BLaER1 (cell line): ENCODE measurements around the gene PDE6H.

ENCODE experiments used
- H3K27ac ChIP-seq: shearing (Covaris generic); formaldehyde crosslinking; 2 replicates; pipeline ENCODE4 v1.8.1; 2022
- H3K27me3 ChIP-seq: shearing (Covaris generic); formaldehyde crosslinking; 2 replicates; pipeline ENCODE4 v1.8.1; 2022
- H3K36me3 ChIP-seq: shearing (Covaris generic); formaldehyde crosslinking; 2 replicates; pipeline ENCODE4 v1.8.1; 2022
- H3K4me1 ChIP-seq: shearing (Covaris generic); formaldehyde crosslinking; 2 replicates; pipeline ENCODE4 v1.8.1; 2022
- H3K4me2 ChIP-seq: shearing (Covaris generic); formaldehyde crosslinking; 2 replicates; pipeline ENCODE4 v1.8.1; 2022
- H3K4me3 ChIP-seq: shearing (Covaris generic); formaldehyde crosslinking; 2 replicates; pipeline ENCODE4 v1.8.1; 2022
- H3K9ac ChIP-seq: shearing (Covaris generic); formaldehyde crosslinking; 2 replicates; pipeline ENCODE4 v1.8.1; 2022
- H3K9me3 ChIP-seq: shearing (Covaris generic); formaldehyde crosslinking; 2 replicates; pipeline ENCODE4 v1.8.1; 2022
- H4K20me1 ChIP-seq: shearing (Covaris generic); formaldehyde crosslinking; 2 replicates; pipeline ENCODE4 v1.8.1; 2022
- Cebpa-rat ChIP-seq: shearing (Covaris generic); IDR thresholded peaks from 2 replicates; pipeline ENCODE4 v1.8.1; 2022

PDE6H gene

DNA sequence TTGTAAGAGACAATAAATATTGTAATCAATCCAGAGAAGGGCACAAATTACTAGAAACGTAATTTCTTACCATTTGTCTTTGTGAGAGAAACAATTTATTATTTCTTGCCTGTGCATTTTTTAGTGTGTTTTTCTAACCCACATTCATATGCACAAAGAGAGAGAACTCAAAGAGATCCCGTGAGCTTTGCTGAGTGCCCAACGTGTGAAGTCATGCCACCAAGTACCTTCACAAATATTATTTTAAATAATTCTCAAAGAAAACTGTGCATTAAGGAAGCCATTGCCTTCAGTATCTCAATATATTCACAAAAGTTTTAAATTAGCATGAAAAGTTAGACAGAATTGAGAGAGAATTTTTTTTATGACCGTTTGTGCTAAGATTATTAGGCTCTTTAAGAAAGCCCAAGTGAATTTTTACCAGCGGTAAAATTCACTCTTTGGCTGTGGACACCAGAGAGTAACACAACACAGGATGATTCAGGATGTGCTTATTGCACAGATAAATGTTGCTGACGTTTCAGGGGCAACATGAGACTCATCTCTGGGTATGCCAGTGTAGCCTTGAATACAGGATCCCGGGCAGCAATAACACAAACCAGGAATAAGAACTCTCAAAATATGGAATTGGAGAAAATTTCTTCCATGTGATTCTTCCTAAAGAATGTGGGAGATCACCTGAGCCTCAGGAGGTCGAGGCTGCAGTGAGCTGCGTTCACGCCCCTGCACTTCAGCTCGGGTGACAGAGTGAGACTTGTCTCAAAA, 14.3 kb upstream of the PDE6H start:
- H3K4me2 ChIP-seq, result peak overlapping the region; percentile 93
- no peak for TF ChIP-seq Cebpa-rat
- H3K9ac ChIP-seq, result peak overlapping the region; percentile 90
- peak overlapping the region; percentile 96 for H3K27ac ChIP-seq
- H4K20me1 ChIP-seq, result peaks cover 65% of the 10 kb centered on the region
- no peaks in the 10 kb centered on the region for H3K9me3 ChIP-seq
- peak overlapping the region; percentile 83 for H3K4me3 ChIP-seq
- H3K4me1 ChIP-seq, result peaks cover 60% of the 10 kb centered on the region
- no peaks in the 10 kb centered on the region for H3K27me3 ChIP-seq
- peaks cover 23% of the 10 kb centered on the region for H3K36me3 ChIP-seq

GRCh38 chr12:14959126-14959440, 13.8 kb upstream of the PDE6H start:
- Histone ChIP-seq H3K36me3 (peaks cover 21% of the 10 kb centered on the region), H3K9me3 (no peaks in the 10 kb centered on the region), H3K4me1 (peaks cover 60% of the 10 kb centered on the region), H3K9ac (peak overlapping the region; percentile 90), H3K27me3 (no peaks in the 10 kb centered on the region), H4K20me1 (peaks cover 60% of the 10 kb centered on the region), H3K4me2 (peak overlapping the region; percentile 93), H3K4me3 (peak overlapping the region; percentile 83), H3K27ac (peak overlapping the region; percentile 96)
- TF ChIP-seq Cebpa-rat, result no peak

DNA sequence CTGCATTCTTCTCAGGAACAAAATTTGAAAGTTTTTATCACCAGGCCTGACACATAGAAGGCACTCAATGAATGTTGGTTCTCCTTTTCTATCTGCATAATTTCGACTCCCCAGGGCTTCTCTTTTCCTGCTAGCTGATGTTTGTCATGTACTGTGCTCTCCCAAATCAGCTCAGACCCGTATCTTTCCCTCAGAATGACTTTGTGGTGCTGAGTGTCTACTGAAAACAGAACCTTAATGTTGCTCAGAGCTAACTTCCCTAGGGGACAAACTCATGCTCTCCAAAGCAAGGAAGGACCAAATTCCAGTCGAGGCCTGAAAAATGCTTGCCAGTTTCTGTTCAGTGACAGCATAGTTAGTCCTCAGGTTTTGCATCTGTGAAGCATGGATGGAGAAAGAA, 13.4 kb upstream of the PDE6H start:
- peak overlapping the region; percentile 93 for H3K4me2 ChIP-seq
- H3K9me3 ChIP-seq, result no peaks in the 10 kb centered on the region
- peak overlapping the region; percentile 83 for H3K4me3 ChIP-seq
- H3K27ac ChIP-seq, result peak overlapping the region; percentile 96
- no peaks in the 10 kb centered on the region for H3K27me3 ChIP-seq
- H3K36me3 ChIP-seq, result peaks cover 17% of the 10 kb centered on the region
- H4K20me1 ChIP-seq, result peaks cover 56% of the 10 kb centered on the region
- peaks cover 60% of the 10 kb centered on the region for H3K4me1 ChIP-seq
- peak overlapping the region; percentile 90 for H3K9ac ChIP-seq
- TF ChIP-seq Cebpa-rat, result no peak

GRCh38 chr12:14959916-14960496, 12.8 kb upstream of the PDE6H start:
- Histone ChIP-seq H3K4me1 (peaks cover 59% of the 10 kb centered on the region), H3K9ac (peak overlapping the region; percentile 90), H3K36me3 (peaks cover 15% of the 10 kb centered on the region; the same call in 1 of the 2 replicates), H3K4me2 (peak overlapping the region; percentile 93), H3K27me3 (no peaks in the 10 kb centered on the region), H4K20me1 (peaks cover 50% of the 10 kb centered on the region), H3K4me3 (peak overlapping the region; percentile 83), H3K9me3 (no peaks in the 10 kb centered on the region), H3K27ac (peak overlapping the region; percentile 96)
- TF ChIP-seq Cebpa-rat, result no peak

GRCh38 chr12:14960548-14961465, 12.0 kb upstream of the PDE6H start:
- no peak for TF ChIP-seq Cebpa-rat
- H4K20me1 ChIP-seq, result peaks cover 42% of the 10 kb centered on the region
- peak overlapping the region; percentile 90 for H3K9ac ChIP-seq
- peaks cover 51% of the 10 kb centered on the region for H3K4me1 ChIP-seq
- H3K27me3 ChIP-seq, result no peaks in the 10 kb centered on the region
- no peaks in the 10 kb centered on the region for H3K9me3 ChIP-seq
- H3K4me2 ChIP-seq, result peak overlapping the region; percentile 93
- H3K4me3 ChIP-seq, result peak overlapping the region; percentile 83
- H3K27ac ChIP-seq, result peak overlapping the region; percentile 96
- peaks cover 14% of the 10 kb centered on the region; the same call in 1 of the 2 replicates for H3K36me3 ChIP-seq

- no peaks in the 10 kb centered on the region for H3K9me3 ChIP-seq
- peaks cover 34% of the 10 kb centered on the region for H4K20me1 ChIP-seq
- no peak for TF ChIP-seq Cebpa-rat
- H3K4me1 ChIP-seq, result peaks cover 43% of the 10 kb centered on the region
- no peaks in the 10 kb centered on the region for H3K27me3 ChIP-seq
- peak within 1 kb of the TSS; percentile 83 for H3K4me3 ChIP-seq
- peak within 1 kb of the TSS; percentile 96 for H3K27ac ChIP-seq
- H3K9ac ChIP-seq, result peak within 1 kb of the TSS; percentile 90
- H3K4me2 ChIP-seq, result peak within 1 kb of the TSS; percentile 93
- peaks cover 6% of the 10 kb centered on the region; the same call in 1 of the 2 replicates for H3K36me3 ChIP-seq
Observed at GRCh38 chr12:14961466-14962152, 11.2 kb upstream of the PDE6H start, which contains the start of gene ARHGDIB. Gene ARHGDIB, minus strand, starts transcription at chr12:14961601. Its CDS starts 10,889 bp downstream, at chr12:14950712.

GRCh38 chr12:14962153-14962539, 10.7 kb upstream of the PDE6H start:
- peaks cover 29% of the 10 kb centered on the region for H4K20me1 ChIP-seq
- H3K4me2 ChIP-seq, result peak overlapping the region; percentile 93
- TF ChIP-seq Cebpa-rat, result no peak
- H3K36me3 ChIP-seq, result 0 out of 2 replicates have a peak, but pooled peaks cover under 1% of the 10 kb centered on the region
- no peaks in the 10 kb centered on the region for H3K9me3 ChIP-seq
- H3K9ac ChIP-seq, result peak overlapping the region; percentile 90
- peaks cover 37% of the 10 kb centered on the region for H3K4me1 ChIP-seq
- H3K27me3 ChIP-seq, result no peaks in the 10 kb centered on the region
- H3K4me3 ChIP-seq, result peak overlapping the region; percentile 83
- peak overlapping the region; percentile 96 for H3K27ac ChIP-seq

- Histone ChIP-seq H4K20me1 (peaks cover 22% of the 10 kb centered on the region), H3K9ac (peak overlapping the region; percentile 90), H3K4me3 (peak overlapping the region; percentile 83), H3K4me1 (peaks cover 31% of the 10 kb centered on the region), H3K27me3 (no peaks in the 10 kb centered on the region), H3K4me2 (peak overlapping the region; percentile 93), H3K27ac (peak overlapping the region; percentile 96), H3K9me3 (no peaks in the 10 kb centered on the region), H3K36me3 (no peaks in the 10 kb centered on the region)
- no peak for TF ChIP-seq Cebpa-rat
Observed at GRCh38 chr12:14962797-14963196, 10.0 kb upstream of the PDE6H start.

- no peaks in the 10 kb centered on the region for H3K9me3 ChIP-seq
- no peak overlapping the region; the same call in 1 of the 2 replicates for H3K9ac ChIP-seq
- no peaks in the 10 kb centered on the region for H3K27me3 ChIP-seq
- peaks cover 24% of the 10 kb centered on the region for H3K4me1 ChIP-seq
- peak overlapping the region; percentile 96 for H3K27ac ChIP-seq
- peaks cover 15% of the 10 kb centered on the region for H4K20me1 ChIP-seq
- H3K4me3 ChIP-seq, result 0 out of 2 replicates have a peak overlapping the region, but pooled peaks have one; percentile 83
- peak overlapping the region; percentile 93 for H3K4me2 ChIP-seq
- no peaks in the 10 kb centered on the region for H3K36me3 ChIP-seq
- TF ChIP-seq Cebpa-rat, result no peak
Observed at GRCh38 chr12:14963520-14963919, 9.3 kb upstream of the PDE6H start.
